Stimulated activated CD8-positive, alpha-beta memory T cell treated with anti-CD3 and anti-CD28 coated beads, Interleukin-7, amount 100 ng/mL, for 48 hours (primary cell): Measurements from ENCODE around the gene STK38.

ENCODE experiments used
- DNase-seq, 2 donors: peaks; one replicate each; pipeline ENCODE4 v3.0.0-alpha.2; 2020; ENCODE audit warnings: low read depth in 1 of 2; ENCODE audit errors: extremely low read depth in 1 of 2

The STK38 gene

GRCh38 chr6:36566418-36566905, 19.2 kb upstream of the STK38 start:
- DNase-seq, result no peak

GRCh38 chr6:36563928-36564284, 16.6 kb upstream of the STK38 start:
- no peak for DNase-seq

GRCh38 chr6:36563237-36563927, 16.1 kb upstream of the STK38 start:
- no peak for DNase-seq

- no peak for DNase-seq
Observed at GRCh38 chr6:36560822-36561221, 13.5 kb upstream of the STK38 start.

GRCh38 chr6:36559011-36559793, 11.9 kb upstream of the STK38 start:
- no peak for DNase-seq

GRCh38 chr6:36556281-36556680, 9.0 kb upstream of the STK38 start:
- no peak for DNase-seq

GRCh38 chr6:36555750-36556252, 8.5 kb upstream of the STK38 start:
- DNase-seq, result no peak

- no peak for DNase-seq
Observed at GRCh38 chr6:36550473-36551000, 3.3 kb upstream of the STK38 start.

- DNase-seq, result no peak
Observed at GRCh38 chr6:36548401-36548743, 1.1 kb upstream of the STK38 start.

- DNase-seq, result no peak
Observed at GRCh38 chr6:36547646-36548400, 544 bp upstream of the STK38 start.

- DNase-seq, result no peak
Observed at GRCh38 chr6:36546308-36546919, 865 bp downstream of the STK38 start.

- no peak for DNase-seq
Observed at GRCh38 chr6:36545767-36546307, 1.4 kb downstream of the STK38 start.

GRCh38 chr6:36544228-36544627, 3.1 kb downstream of the STK38 start:
- peak in 1 of 2 donors; percentile 22 for DNase-seq

GRCh38 chr6:36542041-36542440, 5.2 kb downstream of the STK38 start:
- DNase-seq, result no peak

GRCh38 chr6:36539814-36540568, 7.3 kb downstream of the STK38 start:
- no peak for DNase-seq

- no peak for DNase-seq
Observed at GRCh38 chr6:36536873-36537547, 10.3 kb downstream of the STK38 start.

- no peak for DNase-seq
Observed at GRCh38 chr6:36533321-36533720, 14.0 kb downstream of the STK38 start.

GRCh38 chr6:36526066-36526465, 21.2 kb downstream of the STK38 start:
- DNase-seq, result no peak

GRCh38 chr6:36525346-36525745, 21.9 kb downstream of the STK38 start:
- DNase-seq, result no peak
